ENCODE data around the gene RANGAP1. TPM values are rescaled to one million over a fixed set of nuclear protein-coding genes. Genes with fewer than 3 reads are reported as not detected.

Gene RANGAP1
- total and polyA plus RNA-seq, 2 donors (not counting 1 experiment from before 2014, with no cell fraction given), result 42.0 to 48.8 TPM

- Mint-ChIP-seq H3K9me3 (ENCODE audit: insufficient read depth) (no peaks in the 10 kb centered on the region), H3K4me3 (peak overlapping the region; percentile 73), H3K27ac (peak overlapping the region; percentile 75), H3K27me3 (no peaks in the 10 kb centered on the region), H3K4me1 (peaks cover 25% of the 10 kb centered on the region)
- TF ChIP-seq, protein P1, sequence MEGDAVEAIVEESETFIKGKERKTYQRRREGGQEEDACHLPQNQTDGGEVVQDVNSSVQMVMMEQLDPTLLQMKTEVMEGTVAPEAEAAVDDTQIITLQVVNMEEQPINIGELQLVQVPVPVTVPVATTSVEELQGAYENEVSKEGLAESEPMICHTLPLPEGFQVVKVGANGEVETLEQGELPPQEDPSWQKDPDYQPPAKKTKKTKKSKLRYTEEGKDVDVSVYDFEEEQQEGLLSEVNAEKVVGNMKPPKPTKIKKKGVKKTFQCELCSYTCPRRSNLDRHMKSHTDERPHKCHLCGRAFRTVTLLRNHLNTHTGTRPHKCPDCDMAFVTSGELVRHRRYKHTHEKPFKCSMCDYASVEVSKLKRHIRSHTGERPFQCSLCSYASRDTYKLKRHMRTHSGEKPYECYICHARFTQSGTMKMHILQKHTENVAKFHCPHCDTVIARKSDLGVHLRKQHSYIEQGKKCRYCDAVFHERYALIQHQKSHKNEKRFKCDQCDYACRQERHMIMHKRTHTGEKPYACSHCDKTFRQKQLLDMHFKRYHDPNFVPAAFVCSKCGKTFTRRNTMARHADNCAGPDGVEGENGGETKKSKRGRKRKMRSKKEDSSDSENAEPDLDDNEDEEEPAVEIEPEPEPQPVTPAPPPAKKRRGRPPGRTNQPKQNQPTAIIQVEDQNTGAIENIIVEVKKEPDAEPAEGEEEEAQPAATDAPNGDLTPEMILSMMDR (IDR thresholded peaks at IDR 0.05), result no peak
- no peak for TF ChIP-seq EZH2 (IDR thresholded peaks at IDR 0.05; ENCODE audit: borderline replicate concordance, insufficient read depth, low read depth, low read length, poor library complexity, severe bottlenecking)
- Histone ChIP-seq H3K27ac (ENCODE audit: low read length in 2 of 2) (peak overlapping the region; percentile 73 to 84), H3K27me3 (replicated peaks in 1 of 4; ENCODE audit: control extremely low read depth in 1 of 4, control insufficient read depth in 3 of 4, insufficient read depth in 4 of 4, low read length in 3 of 4) (no peaks in the 10 kb centered on the region), H3K9me3 (ENCODE audit: control extremely low read depth in 1 of 3, control insufficient read depth in 2 of 3, insufficient read depth in 1 of 3, low read length in 2 of 3) (no peaks in the 10 kb centered on the region), H3K4me2 (replicated peaks; ENCODE audit: low read depth, low read length, poor library complexity, severe bottlenecking) (peak overlapping the region; percentile 98), H4K20me1 (ENCODE audit: control insufficient read depth, insufficient read depth, low read length, poor library complexity, severe bottlenecking) (peaks cover 6% of the 10 kb centered on the region), H3K36me3 (replicated peaks in 1 of 2; ENCODE audit: control extremely low read depth in 1 of 2, control insufficient read depth in 1 of 2, extremely low read depth in 1 of 2, insufficient read depth in 2 of 2, low read length in 1 of 2) (peaks cover 1 to 3% of the 10 kb centered on the region in 2 experiments), H2AFZ (ENCODE audit: insufficient read depth, low read depth, low read length, poor library complexity, severe bottlenecking) (peak overlapping the region; percentile 90), H3K4me3 (ENCODE audit: control extremely low read depth in 1 of 5, extremely low read depth in 1 of 5, insufficient read depth in 1 of 5, low read depth in 2 of 5, low read length in 4 of 5) (peak overlapping the region; percentile 2 to 95 (median 86)), H3K79me2 (ENCODE audit: control insufficient read depth, insufficient read depth, low read length) (peaks cover 47% of the 10 kb centered on the region), H3K9ac (ENCODE audit: low read length) (peak overlapping the region; percentile 97), H3K4me1 (ENCODE audit: control insufficient read depth in 2 of 2, insufficient read depth in 2 of 2, low read length in 2 of 2) (peaks cover 13 to 17% of the 10 kb centered on the region in 2 donors)
- DNase-seq, result no peak
- ATAC-seq (ENCODE audit: low read depth), result no peak
- intact Hi-C loops (cut with micrococcal nuclease), result loop anchor here (1.0 to 5.0 kb wide), 3 partner anchors 14 to 348 kb away; partner anchors contain the start of genes RANGAP1, RBX1 and TEF
- POLR2A ChIA-PET, result interaction anchor here (1.1 to 1.9 kb wide), 2 partner anchors 14 to 81 kb away, joined by 12 to 22 read pairs; partner anchors contain the start of genes RANGAP1 and TEF
- 29% methylated on average over 3 of the region's 7 CpGs for WGBS (ENCODE audit: insufficient coverage)
- CTCF ChIA-PET, result interaction anchor here (1.1 to 1.2 kb wide), 5 partner anchors 10 to 378 kb away, joined by 3 to 11 read pairs (median 4); partner anchors contain the start of gene RANGAP1
Measured at GRCh38 chr22:41300661-41301060, 14.7 kb upstream of the RANGAP1 start.

Measured in B cell (primary cell).